ENCODE results near the gene TMTC2.

DNA sequence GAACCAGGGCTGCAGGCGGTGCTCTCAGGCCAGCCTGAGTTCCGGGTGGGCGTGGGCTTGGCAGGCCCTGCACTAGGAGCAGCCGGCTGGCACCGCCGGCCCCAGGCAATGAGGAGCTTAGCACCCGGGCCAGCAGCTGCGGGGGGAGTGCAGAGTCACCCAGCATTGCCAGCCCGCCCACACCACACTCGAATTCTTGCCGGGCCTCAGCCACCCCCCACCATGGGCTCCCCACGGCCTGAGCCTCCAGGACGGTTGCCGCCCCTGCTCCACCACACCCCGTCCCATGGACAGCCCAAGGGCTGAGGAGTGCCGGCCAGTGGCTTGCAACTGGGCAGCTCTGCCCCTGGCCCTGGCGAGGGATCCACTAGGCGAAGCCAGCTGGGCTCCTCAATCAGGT is 453.4 kb downstream of the TMTC2 start:
- no peak for TF ChIP-seq ZNF391 (tag by site-specific recombination; IDR thresholded peaks at IDR 0.05; ENCODE audit: borderline replicate concordance, low read depth)
- TF ChIP-seq, protein P1, sequence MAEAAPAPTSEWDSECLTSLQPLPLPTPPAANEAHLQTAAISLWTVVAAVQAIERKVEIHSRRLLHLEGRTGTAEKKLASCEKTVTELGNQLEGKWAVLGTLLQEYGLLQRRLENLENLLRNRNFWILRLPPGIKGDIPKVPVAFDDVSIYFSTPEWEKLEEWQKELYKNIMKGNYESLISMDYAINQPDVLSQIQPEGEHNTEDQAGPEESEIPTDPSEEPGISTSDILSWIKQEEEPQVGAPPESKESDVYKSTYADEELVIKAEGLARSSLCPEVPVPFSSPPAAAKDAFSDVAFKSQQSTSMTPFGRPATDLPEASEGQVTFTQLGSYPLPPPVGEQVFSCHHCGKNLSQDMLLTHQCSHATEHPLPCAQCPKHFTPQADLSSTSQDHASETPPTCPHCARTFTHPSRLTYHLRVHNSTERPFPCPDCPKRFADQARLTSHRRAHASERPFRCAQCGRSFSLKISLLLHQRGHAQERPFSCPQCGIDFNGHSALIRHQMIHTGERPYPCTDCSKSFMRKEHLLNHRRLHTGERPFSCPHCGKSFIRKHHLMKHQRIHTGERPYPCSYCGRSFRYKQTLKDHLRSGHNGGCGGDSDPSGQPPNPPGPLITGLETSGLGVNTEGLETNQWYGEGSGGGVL (tag by site-specific recombination; IDR thresholded peaks at IDR 0.05), result no peak
- TF ChIP-seq, protein P2, sequence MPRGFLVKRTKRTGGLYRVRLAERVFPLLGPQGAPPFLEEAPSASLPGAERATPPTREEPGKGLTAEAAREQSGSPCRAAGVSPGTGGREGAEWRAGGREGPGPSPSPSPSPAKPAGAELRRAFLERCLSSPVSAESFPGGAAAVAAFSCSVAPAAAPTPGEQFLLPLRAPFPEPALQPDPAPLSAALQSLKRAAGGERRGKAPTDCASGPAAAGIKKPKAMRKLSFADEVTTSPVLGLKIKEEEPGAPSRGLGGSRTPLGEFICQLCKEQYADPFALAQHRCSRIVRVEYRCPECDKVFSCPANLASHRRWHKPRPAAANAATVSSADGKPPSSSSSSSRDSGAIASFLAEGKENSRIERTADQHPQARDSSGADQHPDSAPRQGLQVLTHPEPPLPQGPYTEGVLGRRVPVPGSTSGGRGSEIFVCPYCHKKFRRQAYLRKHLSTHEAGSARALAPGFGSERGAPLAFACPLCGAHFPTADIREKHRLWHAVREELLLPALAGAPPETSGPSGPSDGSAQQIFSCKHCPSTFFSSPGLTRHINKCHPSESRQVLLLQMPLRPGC (tag by site-specific recombination; IDR thresholded peaks at IDR 0.05), result no peak
- TF ChIP-seq ZNF175 (tag by site-specific recombination; IDR thresholded peaks at IDR 0.05), result no peak
- TF ChIP-seq OVOL3 (tag by site-specific recombination; IDR thresholded peaks at IDR 0.05), result no peak
- TF ChIP-seq ZBTB8A (tag by site-specific recombination; IDR thresholded peaks at IDR 0.05), result no peak
